AG08396 (cell line): ENCODE measurements around the gene STAT3.
"Not testable (repeated sequence)": the region's sequence is repeated elsewhere in the genome, so short reads cannot be mapped to it uniquely, and the experiment has no call there.

Source experiments
- DNase-seq: peaks from one replicate; pipeline ENCODE4 v3.0.0; 2012; ENCODE audit warnings: low spot score, mixed read lengths

STAT3 gene

GRCh38 chr17:42409523-42410318 is 21.5 kb upstream of the STAT3 start:
- peak; percentile 90 for DNase-seq

- no peak for DNase-seq
Observed at GRCh38 chr17:42408061-42408460, 19.8 kb upstream of the STAT3 start.

- DNase-seq, result no peak
Observed at GRCh38 chr17:42407289-42407836, 19.1 kb upstream of the STAT3 start.

- DNase-seq, result no peak
Observed at GRCh38 chr17:42406615-42407288, 18.5 kb upstream of the STAT3 start.

GRCh38 chr17:42405963-42406495 is 17.8 kb upstream of the STAT3 start:
- DNase-seq, result peak; percentile 68

- no peak for DNase-seq
Observed at GRCh38 chr17:42405076-42405475, 16.8 kb upstream of the STAT3 start.

GRCh38 chr17:42404326-42405055 is 16.2 kb upstream of the STAT3 start:
- DNase-seq, result no peak

- no peak for DNase-seq
Observed at GRCh38 chr17:42403150-42403549, 14.9 kb upstream of the STAT3 start.

GRCh38 chr17:42402117-42402516 is 13.9 kb upstream of the STAT3 start:
- no peak for DNase-seq

GRCh38 chr17:42400844-42401375 is 12.7 kb upstream of the STAT3 start:
- DNase-seq, result not testable (repeated sequence)

- no peak for DNase-seq
Observed at GRCh38 chr17:42399948-42400843, 12.0 kb upstream of the STAT3 start.

- DNase-seq, result no peak
Observed at GRCh38 chr17:42399121-42399520, 10.9 kb upstream of the STAT3 start.

- not testable (repeated sequence) for DNase-seq
Observed at GRCh38 chr17:42395601-42396000, 7.4 kb upstream of the STAT3 start.

- DNase-seq, result no peak
Observed at GRCh38 chr17:42394838-42395237, 6.6 kb upstream of the STAT3 start.

- DNase-seq, result no peak
Observed at GRCh38 chr17:42392692-42393415, 4.6 kb upstream of the STAT3 start.

GRCh38 chr17:42391439-42391838 is 3.2 kb upstream of the STAT3 start:
- DNase-seq, result not testable (repeated sequence)

- no peak for DNase-seq
Observed at GRCh38 chr17:42389899-42390298, 1.7 kb upstream of the STAT3 start.

GRCh38 chr17:42389135-42389417 is 834 bp upstream of the STAT3 start:
- peak; percentile 43 for DNase-seq

- DNase-seq, result no peak
Observed at GRCh38 chr17:42387661-42388380, 421 bp downstream of the STAT3 start.
